GM10248 (cell line): Measurements from ENCODE around the gene INTS14.

Experiments
- CTCF ChIA-PET: fragments of 300-600 bp; sonication (Branson Sonifier 250); formaldehyde crosslinking; extraction: SDS; loops from one replicate; lab custom pipeline; 2021; ENCODE audit warnings: antibody characterized with exemption; lab: Yijun Ruan, JAX
- POLR2A ChIA-PET: fragments of 350-650 bp; sonication (Branson Sonifier 250); formaldehyde crosslinking; extraction: SDS; loops from one replicate; lab custom pipeline; 2020; ENCODE audit warnings: antibody characterized with exemption; lab: Yijun Ruan, JAX
- DNase-seq: peaks from one replicate; pipeline ENCODE4 v3.0.0; 2012; ENCODE audit errors: extremely low spot score
- TF ChIP-seq, protein P1 (sequence below): IDR thresholded peaks from 2 replicates; pipeline ENCODE4 v1.5.1; 2012; ENCODE audit warnings: mild to moderate bottlenecking, low read depth; ENCODE audit errors: extremely low read depth, missing control alignments, control extremely low read depth

Gene INTS14

DNA sequence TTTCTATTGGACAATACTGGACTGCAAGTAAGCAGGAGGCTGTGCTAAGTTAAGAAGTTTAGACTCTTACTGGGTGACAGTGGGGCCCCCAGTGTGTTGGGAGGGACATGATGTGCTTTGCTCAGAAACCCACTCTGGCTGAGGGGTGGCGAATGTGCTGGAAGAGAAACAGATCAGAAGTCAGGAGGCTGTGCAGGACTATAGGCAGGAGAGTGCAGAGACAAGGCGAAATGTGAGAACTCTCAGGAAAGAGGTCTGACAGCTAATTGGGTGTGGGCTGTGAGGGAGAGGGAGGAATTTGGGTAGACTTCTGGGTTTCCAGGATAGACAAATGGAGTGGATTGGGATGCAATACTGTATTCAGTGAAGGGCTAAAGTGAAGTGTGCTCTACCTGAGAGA, 22.8 kb upstream of the INTS14 start:
- CTCF ChIA-PET: no interaction called here
- TF ChIP-seq, protein P1, sequence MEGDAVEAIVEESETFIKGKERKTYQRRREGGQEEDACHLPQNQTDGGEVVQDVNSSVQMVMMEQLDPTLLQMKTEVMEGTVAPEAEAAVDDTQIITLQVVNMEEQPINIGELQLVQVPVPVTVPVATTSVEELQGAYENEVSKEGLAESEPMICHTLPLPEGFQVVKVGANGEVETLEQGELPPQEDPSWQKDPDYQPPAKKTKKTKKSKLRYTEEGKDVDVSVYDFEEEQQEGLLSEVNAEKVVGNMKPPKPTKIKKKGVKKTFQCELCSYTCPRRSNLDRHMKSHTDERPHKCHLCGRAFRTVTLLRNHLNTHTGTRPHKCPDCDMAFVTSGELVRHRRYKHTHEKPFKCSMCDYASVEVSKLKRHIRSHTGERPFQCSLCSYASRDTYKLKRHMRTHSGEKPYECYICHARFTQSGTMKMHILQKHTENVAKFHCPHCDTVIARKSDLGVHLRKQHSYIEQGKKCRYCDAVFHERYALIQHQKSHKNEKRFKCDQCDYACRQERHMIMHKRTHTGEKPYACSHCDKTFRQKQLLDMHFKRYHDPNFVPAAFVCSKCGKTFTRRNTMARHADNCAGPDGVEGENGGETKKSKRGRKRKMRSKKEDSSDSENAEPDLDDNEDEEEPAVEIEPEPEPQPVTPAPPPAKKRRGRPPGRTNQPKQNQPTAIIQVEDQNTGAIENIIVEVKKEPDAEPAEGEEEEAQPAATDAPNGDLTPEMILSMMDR: no peak
- DNase-seq: no peak
- POLR2A ChIA-PET: interaction anchor here (0.6 kb wide), 1 partner anchor 232 kb away, joined by 7 read pairs; no protein-coding TSS in a partner anchor

DNA sequence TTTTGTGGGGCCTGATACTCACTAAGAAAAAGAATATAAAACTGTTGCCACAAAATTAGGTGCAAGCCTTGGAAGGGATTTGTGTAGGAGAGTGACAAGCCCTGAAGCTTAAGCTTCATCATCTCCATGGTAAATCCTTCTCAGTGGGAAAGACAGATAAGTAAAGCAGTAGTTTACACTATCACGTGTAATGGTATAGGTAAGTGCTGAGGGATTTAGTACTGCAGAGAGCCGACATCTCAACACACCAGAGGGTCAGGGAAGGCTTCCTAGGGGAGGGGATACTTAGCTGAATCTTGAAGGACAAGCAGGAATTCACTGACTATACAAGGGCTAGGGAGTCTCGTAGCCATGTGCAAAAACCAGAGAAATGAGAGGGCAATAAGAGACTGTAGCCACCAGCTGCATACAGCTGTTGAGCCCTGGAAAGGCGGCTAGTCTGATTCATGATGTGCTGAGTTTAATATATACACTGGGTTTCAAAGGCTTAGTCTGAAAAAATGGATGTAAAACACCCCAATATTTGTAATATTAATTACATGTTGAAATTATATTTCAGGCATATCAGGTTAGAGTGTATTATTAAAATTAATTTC, 21.9 kb upstream of the INTS14 start:
- POLR2A ChIA-PET: no interaction called here
- CTCF ChIA-PET: interaction anchor here (1.8 to 3.0 kb wide), 2 partner anchors 22 to 31 kb away, joined by 3 to 13 read pairs; partner anchors contain the start of gene INTS14
- TF ChIP-seq, protein P1: no peak
- no peak for DNase-seq

DNA sequence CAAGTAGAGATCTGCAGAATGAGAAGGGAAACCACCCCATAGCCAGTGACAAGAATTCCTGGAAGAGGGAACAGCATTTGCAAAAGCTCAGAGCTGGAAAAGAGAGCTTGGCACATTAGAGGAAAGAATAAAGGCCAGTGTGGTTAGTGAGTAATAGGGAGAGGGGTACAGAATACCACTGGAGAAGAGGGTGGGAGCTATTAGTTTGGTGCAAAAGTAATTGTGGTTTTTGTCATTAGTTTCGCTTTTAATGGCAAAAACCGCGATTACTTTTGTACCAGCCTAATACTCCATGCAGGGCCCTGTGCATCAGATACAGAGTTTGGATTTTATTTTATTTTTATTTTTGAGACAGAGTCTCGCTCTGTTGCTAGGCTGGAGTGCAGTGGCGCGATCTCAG, 20.6 kb upstream of the INTS14 start:
- TF ChIP-seq, protein P1: no peak
- ChIA-PET POLR2A (interaction anchor here (0.6 kb wide), 2 partner anchors 199 to 207 kb away, joined by 3 to 6 read pairs; no protein-coding TSS in a partner anchor), CTCF (interaction anchor here (0.8 to 8.1 kb wide), 8 partner anchors 8 to 866 kb away, joined by 3 to 52 read pairs (median 3); partner anchors contain the start of genes INTS14, SLC24A1 and SNAPC5)
- DNase-seq: no peak

DNA sequence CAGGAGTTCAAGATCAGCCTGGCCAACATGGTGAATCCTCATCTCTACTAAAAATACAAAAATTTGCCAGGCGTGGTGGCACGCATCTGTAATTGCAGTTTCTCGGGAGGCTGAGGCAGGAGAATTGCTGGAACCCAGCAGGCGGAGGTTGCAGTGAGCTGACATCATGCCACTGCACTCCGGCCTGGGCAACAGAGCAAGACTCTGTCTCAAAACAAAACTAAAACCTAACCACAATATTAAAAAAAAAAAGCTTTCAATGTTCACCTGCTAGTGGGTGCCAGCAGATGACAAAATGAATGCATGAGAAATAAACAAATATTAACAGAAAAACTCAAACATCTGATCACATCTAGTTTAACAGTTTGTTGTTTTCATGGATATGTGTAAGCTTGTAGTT, 19.8 kb upstream of the INTS14 start:
- POLR2A ChIA-PET: interaction anchor here (0.6 kb wide), 1 partner anchor 207 kb away, joined by 6 read pairs; no protein-coding TSS in a partner anchor
- no peak for DNase-seq
- TF ChIP-seq, protein P1: no peak
- CTCF ChIA-PET: interaction anchor here (0.9 to 8.1 kb wide), 5 partner anchors 9 to 271 kb away, joined by 3 to 52 read pairs (median 3); partner anchors contain the start of genes INTS14 and SLC24A1

DNA sequence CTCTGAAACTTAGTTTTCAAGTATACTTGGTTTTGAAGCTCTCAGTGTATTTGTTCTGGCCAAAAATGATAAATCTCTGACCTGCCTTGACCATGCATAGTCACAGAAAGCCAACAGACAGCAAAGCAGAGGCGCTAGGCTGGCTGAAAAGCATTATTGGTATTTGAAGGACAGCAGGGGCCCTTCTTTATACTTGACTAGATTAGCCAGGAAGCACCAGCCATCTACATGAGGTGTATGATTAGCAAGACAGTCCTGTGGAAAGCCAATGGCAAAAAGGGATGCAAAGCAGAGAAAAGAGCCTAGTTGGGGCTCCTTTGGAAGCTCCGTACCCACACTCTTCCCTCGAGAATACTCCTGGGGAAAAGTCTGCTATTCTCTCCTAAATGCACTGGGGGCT, 18.6 kb upstream of the INTS14 start:
- TF ChIP-seq, protein P1: no peak
- no peak for DNase-seq
- POLR2A ChIA-PET: no interaction called here
- CTCF ChIA-PET: interaction anchor here (1.1 to 8.1 kb wide), 4 partner anchors 10 to 19 kb away, joined by 3 to 52 read pairs (median 4); partner anchors contain the start of gene INTS14

DNA sequence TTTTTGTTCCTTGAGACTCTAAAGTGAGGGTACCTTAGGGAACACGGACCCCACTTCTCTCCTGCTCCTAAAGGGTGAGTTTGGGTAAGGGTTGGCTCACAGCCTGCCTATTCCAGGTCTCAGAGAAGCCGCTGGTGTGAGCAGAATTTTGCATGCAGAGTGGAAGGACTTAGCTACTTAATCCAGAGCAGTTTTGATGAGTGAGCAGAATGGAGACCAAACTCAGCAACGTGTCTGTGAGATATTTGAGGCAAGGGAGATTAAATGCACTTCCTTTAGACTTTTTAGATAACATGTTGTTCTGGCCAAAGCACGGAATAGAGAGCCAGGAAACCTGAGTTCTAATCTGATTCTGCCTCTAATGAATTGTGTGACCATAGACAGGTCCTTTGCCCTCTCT, 15.9 kb upstream of the INTS14 start:
- ChIA-PET POLR2A (no interaction called here), CTCF (interaction anchor here (0.8 to 8.1 kb wide), 3 partner anchors 12 to 230 kb away, joined by 3 to 52 read pairs (median 8); partner anchors contain the start of gene INTS14)
- TF ChIP-seq, protein P1: no peak
- no peak for DNase-seq
